Left ventricle myocardium superior (tissue), 1 donor: ENCODE data around the gene MARCHF6. TPM values are rescaled to one million over a fixed set of nuclear protein-coding genes. Genes with fewer than 3 reads are reported as not detected.
"Not testable (repeated sequence)": the region's sequence is repeated elsewhere in the genome, so short reads cannot be mapped to it uniquely, and the experiment has no call there.

ENCODE experiments used
- ATAC-seq: fragments of 200-7000 bp; cut with Tn5 transposase; one replicate; pipeline ENCODE4 v1.9.1; 2020; ENCODE audit warnings: mild to moderate bottlenecking, moderate library complexity
- DNase-seq: peaks from one replicate; pipeline ENCODE4 v3.0.0-alpha.2; 2020
- intact Hi-C: fragments of 100-400 bp; cut with micrococcal nuclease; formaldehyde crosslinking; loops from one replicate; pipeline ENCODE4 v1.11.0; 2022
- total RNA-seq: library from RNA; stranded (reverse); fragmentation: NEBNext Ultra II Directional; extraction: Animal tissue kit (Norgen Biotek cat#: 25700); gene quantifications from one replicate; pipeline ENCODE4 v1.2.1, GENCODE V29; 2021
- donor health status: DM: no; HTN: yes; CAD: no; lungs with severe emphysema.

The MARCHF6 gene
- total RNA-seq, 1 donor from 2014 or later: 165 TPM

DNA sequence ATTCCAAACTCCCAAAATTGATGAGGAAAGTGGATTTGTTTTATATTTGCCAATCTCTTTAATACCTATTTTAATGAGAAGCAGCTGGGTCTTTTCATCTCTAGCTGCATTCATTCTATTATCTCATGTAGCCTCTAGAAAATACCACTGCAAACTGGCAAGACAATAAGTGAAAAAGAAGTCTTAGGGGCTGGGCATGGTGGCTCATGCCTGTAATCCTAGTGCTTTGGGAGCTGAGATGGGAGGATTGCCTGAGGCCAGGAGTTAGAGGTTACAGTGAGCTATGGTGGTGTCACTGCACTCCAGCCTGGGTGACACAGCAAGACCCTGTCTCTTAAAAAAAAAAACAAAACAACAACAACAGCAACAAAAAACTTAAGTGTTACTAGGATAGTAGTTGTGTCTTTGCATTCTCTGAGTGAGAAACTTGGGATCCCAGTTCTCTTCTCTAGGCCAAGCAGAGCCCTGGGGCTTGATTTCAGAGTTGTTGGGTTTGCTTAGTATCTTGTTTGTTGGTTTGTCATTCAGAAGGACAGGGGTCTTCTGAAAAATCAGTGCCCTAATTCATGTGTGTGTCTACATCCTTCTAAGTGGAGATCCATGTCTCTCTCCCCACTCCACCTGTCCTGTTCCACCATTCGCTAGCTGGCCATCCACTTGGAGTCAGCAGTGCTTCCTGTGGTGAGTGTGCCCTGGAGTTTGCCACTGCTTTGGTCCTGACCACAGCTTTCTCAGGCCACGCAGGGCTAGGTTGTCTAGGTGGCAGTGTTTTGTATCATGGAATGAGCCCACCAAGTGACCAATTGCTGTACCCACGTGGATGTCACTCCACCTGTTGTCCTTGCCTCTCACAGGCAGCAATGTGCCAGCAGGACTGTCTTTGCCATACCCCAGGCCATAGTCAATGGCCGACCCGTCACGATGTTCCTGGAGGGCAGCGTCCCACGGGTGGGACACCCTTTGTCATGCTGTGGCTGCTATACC, 19.5 kb downstream of the MARCHF6 start:
- DNase-seq (no peak), ATAC-seq (peak; percentile 7)
- intact Hi-C loops: no loop called here

DNA sequence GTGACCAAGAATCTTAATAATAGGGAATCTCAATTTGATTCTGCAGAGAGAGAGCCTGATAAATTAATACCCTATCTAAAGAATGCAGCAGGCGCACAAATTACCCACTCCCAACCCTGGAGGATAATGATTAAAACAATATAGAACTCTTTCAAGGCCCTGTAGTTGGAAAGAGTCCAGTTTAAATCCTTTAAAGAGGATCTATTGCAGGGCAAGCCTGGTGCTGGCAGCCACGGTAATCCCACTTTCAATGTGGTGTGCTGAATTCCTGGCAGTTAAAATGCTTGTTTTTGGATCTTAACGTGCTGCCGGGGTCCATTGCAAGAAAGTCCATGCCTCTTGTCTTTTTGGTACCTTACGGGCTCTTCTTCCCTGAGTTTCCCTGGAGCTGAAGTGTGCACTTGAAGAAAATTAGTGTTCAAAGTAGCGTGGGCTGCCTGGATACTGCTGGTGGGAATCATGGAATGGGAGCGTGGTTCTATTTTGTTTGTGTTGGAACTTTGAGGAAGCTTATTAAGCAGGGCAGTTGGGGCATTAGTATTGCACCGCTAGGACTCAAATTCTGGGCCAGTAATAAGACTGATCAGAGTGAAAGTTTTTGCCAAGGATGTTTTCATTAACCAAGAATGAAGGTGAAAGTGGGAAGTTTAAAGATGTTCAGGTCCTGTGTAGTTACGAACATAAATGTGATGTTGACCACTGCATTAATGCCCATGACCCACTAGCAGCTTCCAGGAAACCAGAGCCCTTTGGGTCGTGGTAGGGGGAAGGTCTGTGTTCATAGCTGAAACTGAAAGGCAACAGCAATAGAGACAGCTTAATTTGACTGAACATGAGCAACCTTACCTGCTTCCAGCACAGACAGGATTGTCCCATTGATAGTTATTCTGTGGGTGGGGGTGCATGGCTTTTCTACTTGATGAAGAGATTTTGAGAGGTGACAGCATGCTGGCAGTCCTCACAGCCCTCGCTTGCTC, 20.8 kb downstream of the MARCHF6 start:
- intact Hi-C loops: no loop called here
- ATAC-seq (peak; percentile 23), DNase-seq (no peak)

DNA sequence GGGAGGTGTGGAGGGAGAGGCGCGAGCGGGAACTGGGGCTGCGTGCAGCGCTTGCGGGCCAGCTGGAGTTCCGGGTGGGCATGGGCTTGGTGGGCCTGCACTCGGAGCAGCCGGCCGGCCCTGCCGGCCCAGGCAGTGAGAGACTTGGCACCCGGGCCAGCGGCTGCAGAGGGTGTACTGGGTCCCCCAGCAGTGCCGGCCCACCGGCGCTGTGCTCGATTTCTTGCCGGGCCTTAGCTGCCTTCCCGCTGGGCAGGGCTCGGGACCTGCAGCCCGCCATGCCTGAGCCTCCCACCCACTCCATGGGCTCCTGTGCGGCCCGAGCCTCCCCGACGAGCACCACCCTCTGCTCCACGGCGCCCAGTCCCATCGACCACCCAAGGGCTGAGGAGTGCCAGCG, 21.7 kb downstream of the MARCHF6 start:
- ATAC-seq, DNase-seq, intact Hi-C loops: not testable (repeated sequence)

DNA sequence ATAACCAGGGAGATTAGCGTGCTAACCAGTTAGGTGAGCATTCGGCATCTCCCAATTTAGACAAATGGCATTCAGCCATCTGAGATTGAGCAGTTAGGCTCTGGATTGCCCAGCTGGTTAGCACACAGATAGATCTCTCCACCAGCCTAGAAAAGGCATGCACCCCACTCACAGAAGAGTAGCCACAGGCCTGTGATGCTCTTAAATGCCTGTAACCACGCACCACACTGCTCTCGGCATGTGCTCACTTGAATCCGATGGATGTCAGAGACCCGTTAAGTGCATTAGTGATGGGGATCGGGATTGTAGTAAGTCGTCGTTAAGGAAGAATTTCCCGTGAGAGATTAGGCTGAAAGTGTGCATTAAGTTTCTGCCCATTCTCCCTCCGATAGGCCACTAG, 23.0 kb downstream of the MARCHF6 start:
- intact Hi-C loops: no loop called here
- ATAC-seq (peak; percentile 55), DNase-seq (no peak)

DNA sequence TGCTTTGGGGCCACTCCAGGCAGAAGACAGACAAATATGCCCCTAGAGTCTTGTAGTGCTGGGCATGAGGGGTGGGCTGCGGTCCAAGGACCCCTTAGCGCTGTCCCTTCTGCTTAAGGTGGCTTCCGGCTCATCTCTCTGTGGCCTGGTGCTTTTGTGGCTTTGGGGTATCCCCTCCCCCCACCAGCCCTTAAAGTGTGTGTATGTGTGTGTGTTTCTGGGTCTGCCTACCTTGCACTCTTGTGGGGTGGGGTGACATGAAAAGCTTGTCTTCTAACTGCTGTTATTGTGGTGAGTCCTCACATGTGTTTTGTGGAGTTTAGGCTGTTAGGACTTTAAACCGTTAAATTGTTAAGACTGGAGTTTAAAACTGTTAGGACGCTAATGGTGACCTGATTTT, 23.6 kb downstream of the MARCHF6 start:
- DNase-seq (no peak), ATAC-seq (peak; percentile 17)
- intact Hi-C loops: no loop called here

DNA sequence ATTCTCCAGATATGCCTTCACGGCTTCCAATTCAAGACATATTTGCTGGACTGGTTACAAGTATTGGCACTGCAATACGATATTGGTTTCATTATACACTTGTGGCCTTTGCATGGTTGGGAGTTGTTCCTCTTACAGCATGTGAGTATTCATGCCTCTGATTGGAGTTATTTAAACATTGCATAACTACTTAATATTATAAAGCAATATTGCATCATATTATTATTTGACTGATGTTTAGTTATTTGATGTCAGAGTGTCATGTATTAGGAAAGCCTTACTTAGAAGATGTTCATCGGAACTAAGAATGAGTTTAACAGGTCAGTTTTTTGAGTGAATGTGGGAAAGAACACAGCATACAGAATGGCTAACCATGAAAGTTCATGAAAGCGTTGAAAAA, 28.3 kb downstream of the MARCHF6 start:
- intact Hi-C loops: no loop called here
- DNase-seq: no peak
- no peak for ATAC-seq

DNA sequence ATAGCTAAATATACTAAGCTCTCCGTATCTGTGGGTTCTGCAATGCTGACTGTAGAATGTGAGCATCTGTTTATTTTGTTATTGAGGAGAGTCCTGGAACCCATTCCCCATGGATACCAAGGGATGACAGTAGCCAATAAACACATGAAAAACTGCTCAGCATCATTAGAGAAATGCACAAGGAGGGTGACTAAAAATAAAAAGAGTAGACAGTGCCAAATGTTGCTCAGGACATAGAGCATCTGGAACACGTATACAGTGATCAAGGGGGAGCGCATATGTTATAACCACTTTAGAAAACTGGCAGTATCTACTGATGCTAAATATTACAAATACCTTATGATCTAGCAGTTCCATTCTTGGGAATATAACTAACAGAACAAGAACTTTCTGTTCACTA, 31.0 kb downstream of the MARCHF6 start:
- DNase-seq: no peak
- peak; percentile 85 for ATAC-seq
- intact Hi-C loops: no loop called here

DNA sequence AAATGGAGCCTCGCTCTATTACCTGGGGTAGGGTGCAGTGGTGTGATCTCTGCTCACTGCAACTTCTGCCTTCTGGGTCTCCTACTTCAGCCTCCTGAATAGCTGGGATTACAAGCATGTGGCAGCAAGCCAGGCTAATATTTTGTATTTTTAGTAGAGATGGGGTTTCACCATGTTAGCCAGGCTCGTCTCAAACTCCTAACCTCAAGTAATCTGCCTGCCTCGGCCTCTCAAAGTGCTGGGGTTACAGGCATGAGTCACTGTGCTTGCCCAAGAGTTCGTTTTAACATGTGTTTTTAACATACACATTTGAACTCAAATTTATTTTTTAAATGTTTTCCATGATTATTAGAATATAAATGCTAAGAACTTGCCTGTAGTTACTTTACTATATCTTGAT, 34.2 kb downstream of the MARCHF6 start:
- DNase-seq (no peak), ATAC-seq (no peak)
- intact Hi-C loops: no loop called here

DNA sequence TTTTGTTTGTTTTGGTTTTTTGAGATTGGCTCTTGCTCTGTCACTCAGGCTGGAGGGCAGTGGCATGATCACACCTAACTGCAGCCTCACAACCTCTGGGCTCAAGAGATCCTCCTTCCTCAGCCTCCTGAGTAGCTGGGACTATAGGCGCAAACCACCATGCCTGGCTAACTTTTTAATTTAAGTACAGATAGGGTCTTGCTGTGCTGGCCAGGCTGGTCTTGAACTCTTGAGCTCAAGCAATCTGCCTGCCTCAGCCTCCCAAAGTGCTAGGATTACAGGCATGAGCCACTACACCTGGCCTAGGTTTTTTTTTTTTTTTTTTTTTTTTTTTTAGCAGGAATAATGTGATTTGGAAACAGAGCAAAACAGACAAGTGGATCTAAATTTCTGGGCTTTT, 37.6 kb downstream of the MARCHF6 start:
- no peak for ATAC-seq
- intact Hi-C loops: no loop called here
- DNase-seq: no peak

DNA sequence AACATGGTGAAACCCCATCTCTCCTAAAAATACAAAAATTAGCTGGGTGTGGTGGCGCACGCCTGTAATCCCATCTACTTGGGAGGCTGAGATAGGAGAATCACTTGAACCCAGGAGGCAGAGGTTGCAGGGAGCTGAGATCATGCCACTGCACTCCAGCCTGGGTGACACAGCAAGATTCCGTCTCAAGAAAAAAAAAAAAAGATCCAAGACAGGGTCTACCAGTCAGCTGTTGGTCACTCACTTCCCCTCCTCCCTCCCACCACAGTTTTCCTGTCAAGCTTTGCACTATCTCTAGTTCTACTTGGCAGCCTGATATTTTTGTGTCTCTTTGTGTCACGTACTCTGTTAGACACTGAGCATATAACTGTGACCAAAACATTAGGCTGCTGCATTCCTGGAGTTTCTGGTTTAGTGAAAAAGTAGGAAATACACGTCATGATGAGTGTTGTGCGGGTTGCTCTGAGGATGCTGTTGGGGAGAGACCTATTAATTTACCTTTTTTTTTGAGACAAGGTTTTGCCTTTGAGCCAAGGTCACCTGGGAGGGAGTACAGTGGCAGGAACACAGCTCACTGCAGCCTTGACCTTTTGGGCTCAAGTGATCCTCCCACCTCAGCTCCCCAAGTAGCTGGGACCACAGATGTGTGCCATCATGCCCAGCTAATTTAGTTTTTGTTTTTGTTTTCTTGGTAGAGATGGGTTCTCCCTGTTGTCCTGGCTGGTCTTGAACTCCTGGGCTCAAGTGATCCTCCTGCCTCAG, 39.3 kb downstream of the MARCHF6 start:
- peak; percentile 83 for ATAC-seq
- intact Hi-C loops, DNase-seq: not testable (repeated sequence)

DNA sequence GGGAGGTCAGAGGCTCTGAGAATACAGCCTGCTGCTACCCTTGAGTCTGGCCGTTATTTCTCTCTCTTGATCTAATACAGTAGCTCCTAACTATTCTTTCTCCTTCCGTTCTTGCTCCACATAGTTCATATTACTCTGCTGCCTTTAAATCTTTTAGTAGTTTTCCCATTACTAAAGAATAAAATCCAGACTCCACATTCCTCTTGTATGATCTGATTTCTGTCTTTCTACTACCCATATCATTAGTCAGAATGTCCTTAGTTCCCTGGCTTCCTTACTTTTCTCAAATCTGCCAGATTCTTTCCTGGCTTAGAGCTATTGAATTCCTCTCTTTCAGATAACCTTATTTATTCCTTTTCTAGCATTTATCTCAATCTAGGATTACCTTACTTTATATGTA, 40.0 kb downstream of the MARCHF6 start:
- no peak for ATAC-seq

DNA sequence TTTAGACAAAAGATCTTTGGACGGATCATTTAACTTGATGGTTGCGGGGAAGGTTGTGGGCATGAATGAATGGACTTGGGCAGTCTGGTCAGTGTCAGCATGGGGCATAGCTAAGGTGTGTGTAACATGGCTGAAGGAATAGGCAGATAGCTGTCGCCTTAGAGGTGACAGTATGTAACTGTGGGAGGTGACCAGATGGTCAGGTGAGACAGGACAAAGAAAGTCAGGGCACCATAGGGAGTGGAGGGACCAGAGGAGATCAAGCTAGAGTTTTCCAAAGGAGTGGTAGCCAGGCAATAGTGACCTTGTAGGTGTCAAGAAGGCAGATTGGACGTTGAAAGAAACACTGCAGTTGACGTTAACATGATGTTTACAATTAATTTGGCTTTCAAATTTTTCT, 43.1 kb downstream of the MARCHF6 start:
- intact Hi-C loops: no loop called here

More for the DNA sequence above, 40.0 kb downstream of the MARCHF6 start:
- intact Hi-C loops: no loop called here
- no peak for DNase-seq

DNA sequence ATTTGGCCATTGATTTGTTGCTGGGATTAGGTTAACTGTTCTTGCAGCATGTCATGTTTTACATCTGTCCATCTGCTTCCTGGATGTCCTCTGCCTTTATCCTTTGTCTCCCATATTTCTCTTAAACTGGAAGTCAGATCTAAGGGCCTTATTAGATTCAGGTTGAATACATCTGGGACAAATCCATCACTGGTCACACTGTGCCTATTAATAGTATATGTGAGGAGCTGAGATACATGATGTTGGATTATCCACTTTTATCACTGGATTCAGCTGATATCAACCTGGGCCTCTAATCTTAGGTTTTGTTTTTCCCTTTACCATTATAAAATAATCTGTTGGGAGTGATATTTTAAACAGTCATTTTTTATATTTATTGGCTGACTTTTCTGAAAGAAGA, 46.3 kb downstream of the MARCHF6 start:
- peak; percentile 56 for ATAC-seq
- intact Hi-C loops: no loop called here
- DNase-seq: no peak

More for the DNA sequence above, 43.1 kb downstream of the MARCHF6 start:
- DNase-seq (no peak), ATAC-seq (no peak)

DNA sequence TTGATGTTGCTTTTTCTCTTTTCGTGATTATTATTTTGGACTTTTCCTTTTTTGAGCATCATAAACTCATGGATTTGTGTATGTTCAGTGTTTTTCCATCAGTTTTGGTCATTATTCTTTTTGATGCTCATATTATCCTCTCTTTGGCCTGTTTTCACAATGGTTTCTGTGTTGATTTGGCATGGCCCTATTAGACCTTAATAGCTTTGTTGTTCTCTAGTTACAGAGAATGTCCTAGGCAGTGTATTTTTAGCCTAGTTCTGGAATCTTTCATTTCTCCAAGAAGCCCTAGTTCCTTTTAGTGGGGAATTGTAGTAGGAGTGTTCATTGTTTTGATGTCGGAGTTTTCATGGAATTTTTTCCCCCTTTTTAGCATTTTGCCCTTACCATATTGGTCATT, 46.9 kb downstream of the MARCHF6 start:
- intact Hi-C loops: no loop called here
- DNase-seq: no peak
- ATAC-seq: peak; percentile 84

DNA sequence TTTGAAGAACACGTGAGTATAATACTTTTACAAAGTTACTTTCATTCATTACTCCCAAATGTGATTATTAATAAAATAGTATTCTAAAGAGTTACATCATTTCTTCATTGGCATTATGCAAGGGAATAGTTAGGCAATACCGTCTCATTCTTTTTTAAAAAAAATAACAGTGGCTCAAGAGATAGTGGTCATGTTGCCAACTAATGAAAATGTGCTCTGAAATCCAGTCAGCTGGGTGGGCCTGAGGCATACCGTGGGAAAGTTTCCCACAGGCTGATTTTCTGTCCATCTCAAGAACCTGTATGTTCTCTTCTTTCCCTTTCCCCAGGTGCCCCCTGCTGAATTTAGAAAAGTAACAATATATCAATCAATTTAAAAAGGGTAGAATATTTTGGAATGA, 47.3 kb downstream of the MARCHF6 start:
- DNase-seq (no peak), ATAC-seq (peak; percentile 53)
- intact Hi-C loops: no loop called here

DNA sequence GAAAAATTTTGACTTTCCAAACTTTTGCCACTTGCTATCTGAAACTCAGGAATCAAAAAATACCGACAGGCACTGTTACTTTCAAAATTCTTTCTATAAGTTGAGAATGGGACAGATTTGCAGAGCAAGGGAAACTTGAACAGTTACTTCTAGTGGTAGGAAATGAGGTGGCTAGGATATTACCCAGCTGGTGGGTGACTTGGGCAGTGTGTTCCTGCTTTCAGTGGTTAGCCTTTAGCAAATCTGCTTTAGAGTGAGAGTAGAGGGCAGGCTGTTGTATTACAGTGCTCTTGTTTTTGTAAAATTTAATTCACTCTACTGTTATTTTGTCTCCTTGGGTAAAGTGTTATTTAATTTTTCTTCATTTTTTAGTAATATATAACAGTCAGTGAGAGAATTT, 48.0 kb downstream of the MARCHF6 start:
- intact Hi-C loops: no loop called here
- DNase-seq (no peak), ATAC-seq (no peak)
